GM12874 (cell line): ENCODE results near the gene MAN1B1.

Source experiments
- TF ChIP-seq, protein P1 (sequence below): IDR thresholded peaks from 2 replicates; pipeline ENCODE4 v1.5.1; 2011; ENCODE audit warnings: low read depth, mild to moderate bottlenecking, control low read depth, low read length, moderate library complexity; ENCODE audit not compliant: insufficient read depth

The MAN1B1 gene

GRCh38 chr9:137054932-137055384 lies 31.8 kb upstream of the MAN1B1 start:
- TF ChIP-seq, protein P1, sequence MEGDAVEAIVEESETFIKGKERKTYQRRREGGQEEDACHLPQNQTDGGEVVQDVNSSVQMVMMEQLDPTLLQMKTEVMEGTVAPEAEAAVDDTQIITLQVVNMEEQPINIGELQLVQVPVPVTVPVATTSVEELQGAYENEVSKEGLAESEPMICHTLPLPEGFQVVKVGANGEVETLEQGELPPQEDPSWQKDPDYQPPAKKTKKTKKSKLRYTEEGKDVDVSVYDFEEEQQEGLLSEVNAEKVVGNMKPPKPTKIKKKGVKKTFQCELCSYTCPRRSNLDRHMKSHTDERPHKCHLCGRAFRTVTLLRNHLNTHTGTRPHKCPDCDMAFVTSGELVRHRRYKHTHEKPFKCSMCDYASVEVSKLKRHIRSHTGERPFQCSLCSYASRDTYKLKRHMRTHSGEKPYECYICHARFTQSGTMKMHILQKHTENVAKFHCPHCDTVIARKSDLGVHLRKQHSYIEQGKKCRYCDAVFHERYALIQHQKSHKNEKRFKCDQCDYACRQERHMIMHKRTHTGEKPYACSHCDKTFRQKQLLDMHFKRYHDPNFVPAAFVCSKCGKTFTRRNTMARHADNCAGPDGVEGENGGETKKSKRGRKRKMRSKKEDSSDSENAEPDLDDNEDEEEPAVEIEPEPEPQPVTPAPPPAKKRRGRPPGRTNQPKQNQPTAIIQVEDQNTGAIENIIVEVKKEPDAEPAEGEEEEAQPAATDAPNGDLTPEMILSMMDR: no peak

GRCh38 chr9:137055385-137056364 lies 31.1 kb upstream of the MAN1B1 start:
- TF ChIP-seq, protein P1: no peak

DNA sequence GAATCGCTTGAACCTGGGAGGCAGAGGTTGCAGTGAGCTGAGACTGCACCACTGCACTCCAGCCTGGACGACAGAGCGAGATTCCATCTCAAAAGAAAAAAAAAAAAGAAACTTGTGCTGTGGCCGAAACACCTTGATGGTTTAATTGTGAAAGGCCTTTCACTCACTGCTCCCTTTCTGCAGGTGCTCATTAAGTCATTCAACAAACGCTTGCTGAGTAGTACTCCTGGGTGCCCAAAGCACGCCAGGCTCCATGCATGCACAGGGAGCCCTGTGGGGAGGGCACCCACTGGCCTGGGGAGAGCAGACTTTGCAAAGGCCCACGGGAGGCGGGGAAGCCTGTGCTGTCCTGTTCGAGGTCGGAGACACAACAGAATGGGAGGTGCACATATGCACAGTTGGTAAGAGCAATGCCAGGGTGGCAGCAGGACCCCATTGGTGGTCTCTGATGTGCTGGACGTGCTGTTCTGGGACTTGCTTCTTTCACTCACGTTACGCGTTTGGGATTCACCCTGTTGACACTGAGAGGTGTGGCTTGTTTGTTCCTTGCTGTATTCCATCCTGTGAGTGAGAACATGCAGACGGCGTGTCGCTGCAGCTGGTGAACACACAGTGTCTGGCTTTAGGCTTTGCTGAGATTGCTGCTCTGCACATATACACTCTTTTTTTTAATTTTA lies 29.9 kb upstream of the MAN1B1 start:
- TF ChIP-seq, protein P1: no peak

- TF ChIP-seq, protein P1: no peak
Measured at GRCh38 chr9:137057545-137057944, 29.2 kb upstream of the MAN1B1 start.

GRCh38 chr9:137058521-137059234 lies 28.1 kb upstream of the MAN1B1 start:
- TF ChIP-seq, protein P1: no peak

DNA sequence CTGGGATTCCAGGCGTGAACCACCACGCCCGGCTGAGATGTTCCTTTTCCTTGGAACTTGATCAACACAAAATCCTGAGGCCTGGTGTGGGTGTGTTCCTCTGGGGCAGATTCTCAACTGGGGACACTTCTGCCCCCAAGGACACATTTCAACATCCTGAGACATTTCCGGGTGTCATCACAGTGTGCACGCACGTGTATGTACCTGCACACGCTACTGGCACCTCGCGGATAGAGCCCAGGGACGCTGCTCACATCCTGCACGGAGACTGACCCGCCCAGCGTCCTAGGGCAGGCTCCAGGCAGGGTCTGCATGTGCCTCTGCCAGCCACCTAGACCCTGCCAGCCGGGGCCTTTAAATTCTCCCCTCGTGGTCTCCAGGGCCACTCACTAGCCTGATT lies 24.4 kb upstream of the MAN1B1 start:
- TF ChIP-seq, protein P1: no peak
